ENCODE results near the gene PHC2. TPM values are rescaled to one million over a fixed set of nuclear protein-coding genes. Genes with fewer than 3 reads are reported as not detected.

Gene PHC2
- total and polyA plus RNA-seq, 2 of the 13 experiments (the other 11 are each of a cell fraction or from before 2014, with no cell fraction given) = 52.5 to 84.9 TPM

- TF ChIP-seq, protein P1, sequence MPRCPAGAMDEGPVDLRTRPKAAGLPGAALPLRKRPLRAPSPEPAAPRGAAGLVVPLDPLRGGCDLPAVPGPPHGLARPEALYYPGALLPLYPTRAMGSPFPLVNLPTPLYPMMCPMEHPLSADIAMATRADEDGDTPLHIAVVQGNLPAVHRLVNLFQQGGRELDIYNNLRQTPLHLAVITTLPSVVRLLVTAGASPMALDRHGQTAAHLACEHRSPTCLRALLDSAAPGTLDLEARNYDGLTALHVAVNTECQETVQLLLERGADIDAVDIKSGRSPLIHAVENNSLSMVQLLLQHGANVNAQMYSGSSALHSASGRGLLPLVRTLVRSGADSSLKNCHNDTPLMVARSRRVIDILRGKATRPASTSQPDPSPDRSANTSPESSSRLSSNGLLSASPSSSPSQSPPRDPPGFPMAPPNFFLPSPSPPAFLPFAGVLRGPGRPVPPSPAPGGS (CRISPR knock-in tag; IDR thresholded peaks at IDR 0.05) = no peak
- TF ChIP-seq ZNF761 (CRISPR knock-in tag; conservative IDR thresholded peaks at IDR 0.05) (no peak), ZSCAN22 (CRISPR knock-in tag; IDR thresholded peaks at IDR 0.05) (no peak), ZNF235 (CRISPR knock-in tag; IDR thresholded peaks at IDR 0.05; ENCODE audit: borderline replicate concordance) (no peak)
- TF ChIP-seq, protein P2, sequence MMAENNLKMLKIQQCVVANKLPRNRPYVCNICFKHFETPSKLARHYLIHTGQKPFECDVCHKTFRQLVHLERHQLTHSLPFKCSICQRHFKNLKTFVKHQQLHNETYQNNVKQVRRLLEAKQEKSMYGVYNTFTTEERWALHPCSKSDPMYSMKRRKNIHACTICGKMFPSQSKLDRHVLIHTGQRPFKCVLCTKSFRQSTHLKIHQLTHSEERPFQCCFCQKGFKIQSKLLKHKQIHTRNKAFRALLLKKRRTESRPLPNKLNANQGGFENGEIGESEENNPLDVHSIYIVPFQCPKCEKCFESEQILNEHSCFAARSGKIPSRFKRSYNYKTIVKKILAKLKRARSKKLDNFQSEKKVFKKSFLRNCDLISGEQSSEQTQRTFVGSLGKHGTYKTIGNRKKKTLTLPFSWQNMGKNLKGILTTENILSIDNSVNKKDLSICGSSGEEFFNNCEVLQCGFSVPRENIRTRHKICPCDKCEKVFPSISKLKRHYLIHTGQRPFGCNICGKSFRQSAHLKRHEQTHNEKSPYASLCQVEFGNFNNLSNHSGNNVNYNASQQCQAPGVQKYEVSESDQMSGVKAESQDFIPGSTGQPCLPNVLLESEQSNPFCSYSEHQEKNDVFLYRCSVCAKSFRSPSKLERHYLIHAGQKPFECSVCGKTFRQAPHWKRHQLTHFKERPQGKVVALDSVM (CRISPR knock-in tag; IDR thresholded peaks at IDR 0.05) = no peak
- TF ChIP-seq, protein P3, sequence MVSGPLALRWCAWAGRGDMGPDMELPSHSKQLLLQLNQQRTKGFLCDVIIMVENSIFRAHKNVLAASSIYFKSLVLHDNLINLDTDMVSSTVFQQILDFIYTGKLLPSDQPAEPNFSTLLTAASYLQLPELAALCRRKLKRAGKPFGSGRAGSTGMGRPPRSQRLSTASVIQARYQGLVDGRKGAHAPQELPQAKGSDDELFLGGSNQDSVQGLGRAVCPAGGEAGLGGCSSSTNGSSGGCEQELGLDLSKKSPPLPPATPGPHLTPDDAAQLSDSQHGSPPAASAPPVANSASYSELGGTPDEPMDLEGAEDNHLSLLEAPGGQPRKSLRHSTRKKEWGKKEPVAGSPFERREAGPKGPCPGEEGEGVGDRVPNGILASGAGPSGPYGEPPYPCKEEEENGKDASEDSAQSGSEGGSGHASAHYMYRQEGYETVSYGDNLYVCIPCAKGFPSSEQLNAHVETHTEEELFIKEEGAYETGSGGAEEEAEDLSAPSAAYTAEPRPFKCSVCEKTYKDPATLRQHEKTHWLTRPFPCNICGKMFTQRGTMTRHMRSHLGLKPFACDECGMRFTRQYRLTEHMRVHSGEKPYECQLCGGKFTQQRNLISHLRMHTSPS (CRISPR knock-in tag; IDR thresholded peaks at IDR 0.05; ENCODE audit: low read depth) = no peak
- TF ChIP-seq, protein P4, sequence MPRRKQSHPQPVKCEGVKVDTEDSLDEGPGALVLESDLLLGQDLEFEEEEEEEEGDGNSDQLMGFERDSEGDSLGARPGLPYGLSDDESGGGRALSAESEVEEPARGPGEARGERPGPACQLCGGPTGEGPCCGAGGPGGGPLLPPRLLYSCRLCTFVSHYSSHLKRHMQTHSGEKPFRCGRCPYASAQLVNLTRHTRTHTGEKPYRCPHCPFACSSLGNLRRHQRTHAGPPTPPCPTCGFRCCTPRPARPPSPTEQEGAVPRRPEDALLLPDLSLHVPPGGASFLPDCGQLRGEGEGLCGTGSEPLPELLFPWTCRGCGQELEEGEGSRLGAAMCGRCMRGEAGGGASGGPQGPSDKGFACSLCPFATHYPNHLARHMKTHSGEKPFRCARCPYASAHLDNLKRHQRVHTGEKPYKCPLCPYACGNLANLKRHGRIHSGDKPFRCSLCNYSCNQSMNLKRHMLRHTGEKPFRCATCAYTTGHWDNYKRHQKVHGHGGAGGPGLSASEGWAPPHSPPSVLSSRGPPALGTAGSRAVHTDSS (CRISPR knock-in tag; conservative IDR thresholded peaks at IDR 0.05) = no peak
Measured at GRCh38 chr1:33369764-33370163, 61.1 kb downstream of the PHC2 start (continued).

Measured in HepG2 (cell line).